GM21825 (cell line): ENCODE results near the gene ABTB1.

ENCODE experiments used
- ATAC-seq: cut with Tn5 transposase; IDR thresholded peaks from one replicate; pipeline ENCODE4 v1.9.1; 2021; ENCODE audit warnings: mild to moderate bottlenecking, moderate library complexity; ENCODE audit not compliant: unreplicated experiment

The ABTB1 gene

GRCh38 chr3:127718916-127719290 lies 46.2 kb downstream of the ABTB1 start:
- ATAC-seq = no peak

- ATAC-seq = no peak
Measured at GRCh38 chr3:127719369-127719768, 46.6 kb downstream of the ABTB1 start.

GRCh38 chr3:127720161-127720823 lies 47.5 kb downstream of the ABTB1 start:
- no peak for ATAC-seq

- ATAC-seq = no peak
Measured at GRCh38 chr3:127720985-127721935, 48.5 kb downstream of the ABTB1 start.

GRCh38 chr3:127722091-127722784 lies 49.5 kb downstream of the ABTB1 start:
- no peak for ATAC-seq

- no peak for ATAC-seq
Measured at GRCh38 chr3:127723011-127723567, 50.3 kb downstream of the ABTB1 start.

DNA sequence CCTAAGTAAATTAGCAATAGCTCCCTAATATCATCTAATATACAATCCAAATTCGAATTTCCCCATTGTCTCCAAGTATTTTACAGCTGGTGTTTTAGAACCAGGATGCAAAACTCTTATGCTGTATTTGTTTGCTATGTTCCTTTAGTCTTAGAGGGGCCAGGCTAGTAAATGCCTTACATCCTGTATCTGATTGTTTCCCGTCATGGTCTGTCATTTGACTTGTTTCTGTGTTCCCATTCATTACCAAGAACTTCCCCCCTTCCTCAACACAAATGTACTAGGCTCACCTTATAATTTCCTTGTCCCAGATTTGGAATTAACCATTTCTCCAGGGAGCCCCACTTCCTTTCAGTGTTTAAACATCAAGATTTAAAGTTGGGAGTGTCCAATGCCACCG lies 54.1 kb downstream of the ABTB1 start:
- no peak for ATAC-seq

GRCh38 chr3:127728417-127729015 lies 55.8 kb downstream of the ABTB1 start:
- ATAC-seq = no peak

GRCh38 chr3:127729556-127730056 lies 56.9 kb downstream of the ABTB1 start:
- ATAC-seq = no peak

DNA sequence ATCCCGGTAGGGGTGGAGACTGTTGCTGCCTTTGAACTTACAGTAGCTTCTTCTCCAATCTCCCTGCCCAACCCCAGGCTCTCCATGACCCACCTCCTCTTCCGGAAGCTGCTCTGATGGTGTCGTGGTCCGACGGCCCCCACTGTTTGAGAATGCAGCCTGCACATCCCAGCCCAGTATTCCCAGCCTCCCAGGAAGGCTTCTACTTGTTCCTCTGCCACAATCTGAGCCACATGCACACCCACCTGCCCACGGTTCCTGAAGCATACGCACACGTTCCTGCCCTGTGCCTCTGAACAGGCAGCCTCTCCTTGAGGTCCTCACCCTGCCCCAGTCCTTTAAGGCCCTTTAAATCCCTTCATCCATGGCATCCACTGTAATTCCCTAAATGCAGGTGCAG lies 57.4 kb downstream of the ABTB1 start:
- ATAC-seq = no peak
